HTERT RPE-1 (cell line): ENCODE data around the gene MAN2A2.

Experiments used
- in situ Hi-C: fragments of 300-500 bp; cut with MboI; formaldehyde crosslinking; loops from 4 replicates; pipeline ENCODE4 v1.14.3; 2020; ENCODE audit warnings: low sequenced_read_pairs

MAN2A2 gene

GRCh38 chr15:90938261-90938660, 35.2 kb downstream of the MAN2A2 start:
- in situ Hi-C loops: no loop called here

- in situ Hi-C loops: no loop called here
These were observed 36.7 kb downstream of the MAN2A2 start for GRCh38 chr15:90939756-90940155.

- in situ Hi-C loops: no loop called here
These were observed 37.9 kb downstream of the MAN2A2 start for GRCh38 chr15:90941038-90941437.

- in situ Hi-C loops: no loop called here
These were observed 39.4 kb downstream of the MAN2A2 start for GRCh38 chr15:90942354-90943120.

- in situ Hi-C loops: no loop called here
These were observed 42.0 kb downstream of the MAN2A2 start for GRCh38 chr15:90945091-90945490.

GRCh38 chr15:90946538-90946937, 43.4 kb downstream of the MAN2A2 start:
- in situ Hi-C loops: no loop called here

- in situ Hi-C loops: no loop called here
These were observed 44.0 kb downstream of the MAN2A2 start for GRCh38 chr15:90946941-90947576.

- in situ Hi-C loops: no loop called here
These were observed 44.7 kb downstream of the MAN2A2 start for GRCh38 chr15:90947577-90948357.

- in situ Hi-C loops: no loop called here
These were observed 45.4 kb downstream of the MAN2A2 start for GRCh38 chr15:90948506-90948905.

- in situ Hi-C loops: no loop called here
These were observed 47.0 kb downstream of the MAN2A2 start for GRCh38 chr15:90949979-90950675.

- in situ Hi-C loops: no loop called here
These were observed 47.6 kb downstream of the MAN2A2 start for GRCh38 chr15:90950676-90951075.

- in situ Hi-C loops: no loop called here
These were observed 50.0 kb downstream of the MAN2A2 start for GRCh38 chr15:90952901-90953677.

GRCh38 chr15:90953947-90954711, 51.0 kb downstream of the MAN2A2 start:
- in situ Hi-C loops: no loop called here

- in situ Hi-C loops: no loop called here
These were observed 51.9 kb downstream of the MAN2A2 start, which contains the start of gene RCCD1 for GRCh38 chr15:90954712-90955623. RCCD1 (plus strand) TSS chr15:90954884; CDS start chr15:90956735, 1,851 bp downstream.

GRCh38 chr15:90955624-90956273, 52.6 kb downstream of the MAN2A2 start:
- in situ Hi-C loops: no loop called here

- in situ Hi-C loops: no loop called here
These were observed 53.4 kb downstream of the MAN2A2 start for GRCh38 chr15:90956274-90957030.
